Gastroesophageal sphincter (tissue), 3 donors: Measurements from ENCODE around the gene CLCN4.

Experiments
- POLR2A ChIP-seq, 2 donors: fragments of 450-650 bp; IDR thresholded peaks; one replicate each; pipeline ENCODE4 v1.6.1; 2017; ENCODE audit warnings: antibody characterized with exemption in 2 of 2, mild to moderate bottlenecking in 2 of 2, moderate library complexity in 1 of 2
- TF ChIP-seq, protein P1 (sequence below), 4 experiments: fragments of 200-600 bp in 2 of 4; fragments of 450-650 bp in 2 of 4; sonication (generic) in 1 of 4; IDR thresholded peaks; one replicate each; pipeline ENCODE4 v1.5.1; 2017 to 2019; ENCODE audit warnings: antibody characterized with exemption in 4 of 4, mild to moderate bottlenecking in 2 of 4, moderate library complexity in 2 of 4

- TF ChIP-seq POLR2A (IDR thresholded peaks at IDR 0.05), result no peak
- TF ChIP-seq, protein P1, sequence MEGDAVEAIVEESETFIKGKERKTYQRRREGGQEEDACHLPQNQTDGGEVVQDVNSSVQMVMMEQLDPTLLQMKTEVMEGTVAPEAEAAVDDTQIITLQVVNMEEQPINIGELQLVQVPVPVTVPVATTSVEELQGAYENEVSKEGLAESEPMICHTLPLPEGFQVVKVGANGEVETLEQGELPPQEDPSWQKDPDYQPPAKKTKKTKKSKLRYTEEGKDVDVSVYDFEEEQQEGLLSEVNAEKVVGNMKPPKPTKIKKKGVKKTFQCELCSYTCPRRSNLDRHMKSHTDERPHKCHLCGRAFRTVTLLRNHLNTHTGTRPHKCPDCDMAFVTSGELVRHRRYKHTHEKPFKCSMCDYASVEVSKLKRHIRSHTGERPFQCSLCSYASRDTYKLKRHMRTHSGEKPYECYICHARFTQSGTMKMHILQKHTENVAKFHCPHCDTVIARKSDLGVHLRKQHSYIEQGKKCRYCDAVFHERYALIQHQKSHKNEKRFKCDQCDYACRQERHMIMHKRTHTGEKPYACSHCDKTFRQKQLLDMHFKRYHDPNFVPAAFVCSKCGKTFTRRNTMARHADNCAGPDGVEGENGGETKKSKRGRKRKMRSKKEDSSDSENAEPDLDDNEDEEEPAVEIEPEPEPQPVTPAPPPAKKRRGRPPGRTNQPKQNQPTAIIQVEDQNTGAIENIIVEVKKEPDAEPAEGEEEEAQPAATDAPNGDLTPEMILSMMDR (IDR thresholded peaks at IDR 0.05), result no peak
Measured at GRCh38 chrX:10159145-10159468, 2.3 kb downstream of the CLCN4 start.
